GM15510 (cell line): ENCODE results near the gene FASTKD3.

Source experiments
- POLR2A ChIP-seq: IDR thresholded peaks from 3 replicates; pipeline ENCODE4 v1.6.1; 2011; ENCODE audit warnings: borderline replicate concordance; ENCODE audit not compliant: insufficient read length; ENCODE audit errors: extremely low read depth

Gene FASTKD3

GRCh38 chr5:7868427-7868772 lies 431 bp downstream of the FASTKD3 start:
- no peak for TF ChIP-seq POLR2A

- no peak for TF ChIP-seq POLR2A
Observed at GRCh38 chr5:7867260-7867659, 1.6 kb downstream of the FASTKD3 start.

- TF ChIP-seq POLR2A: no peak
Observed at GRCh38 chr5:7866196-7866595, 2.6 kb downstream of the FASTKD3 start.

GRCh38 chr5:7857926-7858632 lies 10.8 kb downstream of the FASTKD3 start:
- TF ChIP-seq POLR2A: no peak

GRCh38 chr5:7857361-7857760 lies 11.5 kb downstream of the FASTKD3 start:
- no peak for TF ChIP-seq POLR2A

DNA sequence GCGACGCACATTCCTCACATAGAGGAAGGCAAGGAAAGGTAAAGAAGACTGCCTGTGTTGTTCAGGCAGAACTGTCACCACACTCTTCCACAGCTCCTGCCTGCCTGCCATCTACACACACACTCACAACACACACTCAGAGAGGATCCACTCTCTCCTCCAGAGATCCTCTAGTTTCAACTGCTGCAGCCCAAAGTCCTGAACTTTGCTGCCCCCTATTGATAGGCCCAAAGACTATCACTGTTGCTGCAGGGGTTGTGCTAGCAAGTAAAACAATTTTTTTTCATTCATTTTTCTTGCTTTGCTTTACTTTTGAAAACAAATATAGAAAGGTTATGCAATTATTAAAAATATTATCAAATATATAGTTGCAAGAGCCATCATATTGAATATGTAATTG lies 12.0 kb downstream of the FASTKD3 start:
- no peak for TF ChIP-seq POLR2A

DNA sequence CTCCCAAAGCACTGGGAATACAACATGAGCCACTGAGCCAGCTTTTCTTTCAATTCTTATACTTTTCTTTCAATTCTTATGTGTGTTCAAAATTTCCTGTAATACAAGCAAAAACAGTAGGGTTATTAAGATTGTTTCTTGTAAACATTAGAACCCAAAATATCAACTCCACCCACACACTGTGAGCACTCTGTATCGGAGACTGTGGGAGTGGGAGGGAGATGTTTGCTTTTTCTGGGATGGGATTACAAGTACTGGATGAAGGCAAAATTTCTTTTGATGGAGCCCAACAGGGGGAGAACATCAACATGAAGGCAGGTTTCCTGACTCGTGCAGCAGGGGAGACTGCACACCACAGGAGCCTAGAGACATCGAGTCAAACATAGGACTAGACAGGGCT lies 13.2 kb downstream of the FASTKD3 start:
- no peak for TF ChIP-seq POLR2A

- TF ChIP-seq POLR2A: no peak
Observed at GRCh38 chr5:7852988-7853387, 15.8 kb downstream of the FASTKD3 start.

DNA sequence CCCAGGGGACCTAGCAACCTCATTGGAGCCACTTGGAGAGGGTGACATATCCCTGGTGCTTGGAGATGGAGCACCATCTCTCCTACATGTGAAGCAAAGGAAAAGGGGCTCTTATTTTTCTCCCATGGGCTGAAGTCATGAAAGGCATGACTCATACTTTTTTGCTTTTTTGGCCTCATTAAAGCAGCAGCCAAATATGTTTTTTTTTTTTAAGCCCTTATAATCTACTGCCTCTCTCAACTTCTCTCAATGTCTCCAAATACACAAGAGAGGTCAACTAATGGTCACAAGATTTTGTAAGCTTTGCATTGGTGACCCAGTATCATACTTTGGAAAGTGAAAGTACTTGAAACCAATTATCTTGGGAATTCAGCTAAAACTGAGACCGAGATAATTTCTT lies 16.3 kb downstream of the FASTKD3 start:
- no peak for TF ChIP-seq POLR2A

DNA sequence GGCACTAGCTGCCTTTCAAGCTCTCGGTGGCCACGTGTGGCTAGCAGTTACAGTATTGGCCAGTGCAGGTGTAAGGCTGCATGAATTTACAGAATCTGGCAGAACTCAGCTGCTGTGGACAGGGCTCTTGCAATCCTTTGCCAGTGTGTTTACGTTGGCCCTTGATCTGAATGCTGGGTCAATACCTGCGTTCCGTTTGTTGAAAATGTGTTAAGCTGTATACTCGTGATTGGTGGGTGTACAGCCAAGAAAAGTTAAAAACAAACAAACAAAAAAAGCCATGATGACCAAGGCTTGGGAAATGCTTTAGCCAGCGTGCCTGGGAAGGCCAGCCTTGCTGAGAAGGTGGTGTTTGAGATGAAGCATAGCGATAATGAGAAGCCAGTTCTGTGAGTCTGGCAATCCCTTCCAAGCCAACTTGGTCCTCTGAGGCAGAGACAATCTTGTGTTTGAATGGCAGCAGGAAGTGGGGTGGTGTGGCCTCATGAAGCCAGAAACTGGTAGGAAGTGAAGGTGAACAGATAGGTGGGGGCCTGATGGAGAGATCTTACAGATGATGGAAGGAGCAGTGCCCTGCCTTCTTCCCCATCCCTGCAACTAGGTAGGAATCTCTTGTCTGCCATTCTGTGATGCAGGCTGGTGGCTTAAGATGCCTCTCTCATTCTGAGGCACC lies 17.1 kb downstream of the FASTKD3 start:
- TF ChIP-seq POLR2A: no peak

- no peak for TF ChIP-seq POLR2A
Observed at GRCh38 chr5:7851240-7851592, 17.6 kb downstream of the FASTKD3 start.

GRCh38 chr5:7850395-7851239 lies 18.2 kb downstream of the FASTKD3 start, which contains the start of gene CFAP90:
Gene CFAP90, minus strand, starts transcription at chr5:7851133. Its CDS starts 112 bp downstream, at chr5:7851021.
- no peak for TF ChIP-seq POLR2A

DNA sequence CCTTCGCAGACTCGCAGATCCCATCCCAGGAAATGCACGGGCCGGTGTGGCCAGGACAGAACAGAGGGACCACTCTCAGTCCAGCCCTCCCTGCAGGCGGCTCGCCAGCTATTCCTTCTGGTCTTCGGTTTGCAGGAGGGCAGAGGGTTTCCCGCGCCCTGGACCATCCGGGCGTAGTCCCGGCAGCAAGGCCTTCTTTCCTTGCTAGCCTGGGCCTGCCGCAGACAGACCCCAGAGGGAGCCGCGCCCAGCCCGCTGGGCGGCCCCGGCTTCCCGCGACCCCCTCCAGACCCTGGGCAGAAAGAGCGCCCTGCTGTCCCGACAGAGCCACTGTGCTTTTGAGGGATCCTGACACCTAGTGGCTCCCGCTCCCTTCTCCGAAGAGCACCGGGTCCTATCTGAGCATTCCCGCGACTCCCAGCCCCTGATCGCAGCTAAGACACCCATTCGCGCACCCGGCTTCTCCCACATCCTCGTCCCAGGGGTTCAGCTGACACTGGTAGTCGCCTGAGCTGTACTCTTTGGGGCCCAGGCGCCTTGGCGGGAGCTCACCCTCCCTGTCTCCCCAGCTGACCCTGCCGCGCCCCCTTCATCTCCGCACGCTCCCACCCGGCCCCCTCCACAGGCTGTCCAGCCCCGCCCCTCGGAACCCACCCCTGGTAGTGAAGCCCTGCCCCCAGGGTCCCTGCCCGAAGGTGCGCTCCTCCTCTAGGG lies 19.0 kb downstream of the FASTKD3 start:
- TF ChIP-seq POLR2A: no peak

GRCh38 chr5:7848296-7848695 lies 20.5 kb downstream of the FASTKD3 start:
- no peak for TF ChIP-seq POLR2A

DNA sequence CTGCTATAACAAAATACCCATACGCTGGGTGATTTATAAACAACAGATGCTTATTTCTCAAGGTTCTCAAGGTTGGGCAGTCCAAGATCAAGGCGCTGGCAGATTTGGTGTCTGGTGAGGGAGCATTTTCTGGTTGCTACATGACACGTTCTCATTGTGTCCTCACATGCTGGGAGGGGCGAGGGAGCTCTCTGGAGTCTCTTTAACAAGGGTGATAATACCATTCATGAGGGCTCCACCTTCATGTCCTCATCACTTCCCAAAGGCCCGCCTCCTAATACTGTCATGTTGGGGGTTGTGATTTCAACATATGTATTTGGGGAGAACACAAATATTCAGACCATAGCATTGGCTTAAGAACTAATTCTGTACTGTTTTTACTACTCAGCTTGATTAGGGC lies 22.5 kb downstream of the FASTKD3 start:
- no peak for TF ChIP-seq POLR2A
